K562 (cell line): ENCODE data around the gene BTRC. TPM values are rescaled to one million over a fixed set of nuclear protein-coding genes. Genes with fewer than 3 reads are reported as not detected.
"Not testable (repeated sequence)": the region's sequence is repeated elsewhere in the genome, so short reads cannot be mapped to it uniquely, and the experiment has no call there.

Experiments
- ATAC-seq: fragments of 200-7000 bp; cut with Tn5 transposase; 3 replicates; pipeline ENCODE4 v1.9.1; 2020; ENCODE audit warnings: moderate library complexity
- BruUV-seq: library from RNA; stranded (reverse); fragments of 400-500 nt; replicated peaks from 2 replicates; lab custom pipeline; 2021; lab: Mats Ljungman, UMichigan
- CTCF ChIA-PET: fragments of 300-600 bp; formaldehyde crosslinking; extraction: SDS; loops from one replicate; lab custom pipeline; 2021; ENCODE audit warnings: low intra/inter-chr PET ratio; lab: Yijun Ruan, JAX
- POLR2A ChIA-PET: fragments of 300-600, 350-650 bp; sonication (Branson Sonifier 250); formaldehyde crosslinking; extraction: SDS; loops from one replicate; lab custom pipeline; 2021; ENCODE audit warnings: antibody characterized with exemption, inconsistent platforms; lab: Yijun Ruan, JAX
- DNase-seq, 4 experiments: peaks; one replicate each; pipeline versions ENCODE4 v3.0.0 to v3.0.0-alpha.2; 2011 to 2018; ENCODE audit warnings: low spot score in 3 of 4, mixed read lengths in 3 of 4; ENCODE audit errors: extremely low read depth in 1 of 4
- FAIRE-seq: peaks from 2 replicates; lab custom pipeline; 2011; peaks lifted over from hg19 to GRCh38; lab: Jason Lieb, UNC
- H2AFZ ChIP-seq: 2 replicates; pipeline ENCODE4 v1.6.0; 2011; ENCODE audit warnings: low read depth, low read length, control low read depth, inconsistent platforms
- H3K27ac ChIP-seq: fragments of 200-600 bp; 3 replicates; pipeline ENCODE4 v1.8.0; 2011; ENCODE audit warnings: low read depth, mild to moderate bottlenecking, control low read depth, inconsistent platforms, low read length, moderate library complexity, mixed read lengths; ENCODE audit errors: extremely low read depth
- H3K27me3 ChIP-seq, 2 experiments: fragments of 300-600 bp in 1 of 2; 2 replicates in 1 of 2; 3 replicates in 1 of 2; pipeline versions ENCODE4 v1.6.0 to v1.8.0; 2011; ENCODE audit warnings: inconsistent platforms in 2 of 2, low read length in 2 of 2, mild to moderate bottlenecking in 1 of 2, mixed read lengths in 1 of 2, moderate library complexity in 1 of 2; ENCODE audit not compliant: control insufficient read depth in 2 of 2, insufficient read depth in 2 of 2
- H3K36me3 ChIP-seq: fragments of 300-600 bp; 3 replicates; pipeline ENCODE4 v1.8.0; 2011; ENCODE audit warnings: mild to moderate bottlenecking, low read length, inconsistent platforms; ENCODE audit not compliant: control insufficient read depth, insufficient read depth
- H3K4me1 ChIP-seq, 2 experiments: fragments of 200-600 bp in 1 of 2; replicated peaks in 1 of 2; 2 replicates in 1 of 2; 3 replicates in 1 of 2; pipeline versions ENCODE4 v1.5.1 to v1.8.0; 2011; ENCODE audit warnings: inconsistent platforms in 2 of 2, low read length in 2 of 2, mild to moderate bottlenecking in 1 of 2, mixed read lengths in 1 of 2, moderate library complexity in 1 of 2; ENCODE audit not compliant: control insufficient read depth in 2 of 2, insufficient read depth in 2 of 2
- H3K4me2 ChIP-seq: 2 replicates; pipeline ENCODE4 v1.6.1; 2011; ENCODE audit warnings: low read length, control low read depth, inconsistent platforms, mixed read lengths; ENCODE audit not compliant: insufficient read depth
- H3K4me3 ChIP-seq: fragments of 200-600 bp; sonication (generic), shearing (Covaris generic); 2 replicates; pipeline ENCODE4 v1.5.1; 2016; ENCODE audit warnings: control low read depth, inconsistent platforms
- H3K79me2 ChIP-seq: fragments of 200-600 bp; 3 replicates; pipeline ENCODE4 v1.8.0; 2011; ENCODE audit warnings: low read length, inconsistent platforms; ENCODE audit not compliant: control insufficient read depth, insufficient read depth
- H3K9ac ChIP-seq, 2 experiments: 2 replicates each; pipeline versions ENCODE4 v1.6.0 to v1.6.1; 2011; ENCODE audit warnings: low read depth in 2 of 2, low read length in 2 of 2, control low read depth in 1 of 2, inconsistent platforms in 1 of 2, mild to moderate bottlenecking in 1 of 2, mixed read lengths in 1 of 2; ENCODE audit not compliant: insufficient read depth in 1 of 2
- H3K9me1 ChIP-seq: one replicate; pipeline ENCODE4 v1.6.0; 2011; ENCODE audit warnings: inconsistent platforms, mild to moderate bottlenecking, low read length, moderate library complexity; ENCODE audit not compliant: control insufficient read depth, insufficient read depth
- H3K9me3 ChIP-seq: replicated peaks from 2 replicates; pipeline ENCODE4 v1.5.1; 2011; ENCODE audit warnings: low read depth, low read length, inconsistent platforms; ENCODE audit not compliant: control insufficient read depth, insufficient read depth
- H4K20me1 ChIP-seq: replicated peaks from 2 replicates; pipeline ENCODE4 v1.6.1; 2011; ENCODE audit warnings: low read length, inconsistent platforms, mixed read lengths; ENCODE audit not compliant: control insufficient read depth, insufficient read depth
- ARHGAP35 ChIP-seq: fragments of 450-650 bp; IDR thresholded peaks from 2 replicates; pipeline ENCODE4 v1.6.1; 2018; ENCODE audit not compliant: partially characterized antibody
- CSDE1 ChIP-seq, 2 experiments: fragments of 450-650 bp; IDR thresholded peaks; 2 replicates each; pipeline ENCODE4 v1.6.1; 2016; ENCODE audit warnings: mild to moderate bottlenecking in 1 of 2
- MTA1 ChIP-seq: fragments of 450-650 bp; IDR thresholded peaks from 2 replicates; pipeline ENCODE4 v1.6.1; 2017; ENCODE audit warnings: borderline replicate concordance
- RNF2 ChIP-seq: sonication (generic); IDR thresholded peaks from 2 replicates; pipeline ENCODE4 v1.6.1; 2016
- SMAD3 ChIP-seq: fragments of 450-650 bp; formaldehyde crosslinking; conservative IDR thresholded peaks from 2 replicates; pipeline ENCODE4 v1.4.0; 2020; ENCODE audit warnings: mild to moderate bottlenecking
- TEAD2 ChIP-seq: fragments of 450-650 bp; IDR thresholded peaks from 2 replicates; pipeline ENCODE4 v1.6.1; 2016; ENCODE audit warnings: missing genetic modification characterization, control low read depth, missing compliant biosample characterization
- WGBS: fragments of 100-300 bp; shearing (Covaris generic); methylation state at CpG from one replicate; pipeline ENCODE4 v1.1.6; 2016; ENCODE audit warnings: low coverage, mixed read lengths; ENCODE audit not compliant: insufficient coverage; ENCODE audit errors: missing lambda C conversion rate; 5-methylcytosine and 5-hydroxymethylcytosine counted together
- in situ Hi-C: fragments of 300-500 bp; cut with MboI; formaldehyde crosslinking; loops from 4 replicates; pipeline ENCODE4 v1.15.0; 2018; ENCODE audit warnings: inconsistent platforms, mixed read lengths
- intact Hi-C: fragments of 100-400 bp; cut with micrococcal nuclease; formaldehyde crosslinking; loops from 2 replicates; pipeline ENCODE4 v1.14.2; 2022
- polyA plus RNA-seq, 8 experiments: library from polyadenylated mRNA; depleted of rRNA in 4 of 8; stranded (reverse) in 5 of 8; unstranded in 3 of 8; fragments of >200 nt; fragmentation: Nextera tagmentation in 2 of 8; fragmentation: Illumina TruSeq in 1 of 8; extraction: Ambion mirVana in 2 of 8; extraction: Trizol in 1 of 8; gene quantifications; 2 replicates each; pipeline versions ENCODE4 v1.2.1 to v1.2.3, GENCODE V29; 2011 to 2014; ENCODE audit warnings: inconsistent platforms in 1 of 8, missing spikeins in 1 of 8
- total RNA-seq, 7 experiments: library from RNA; depleted of rRNA in 6 of 7; stranded (reverse); fragments of >200 nt in 6 of 7; fragmentation: Illumina TruSeq in 2 of 7; extraction: Trizol in 2 of 7; gene quantifications; 2 replicates each; pipeline versions ENCODE4 v1.2.1 to v1.2.3, GENCODE V29; 2011 to 2021; ENCODE audit warnings: low replicate concordance in 1 of 7
- TF ChIP-seq, protein P1 (sequence below): sonication (generic); formaldehyde crosslinking; IDR thresholded peaks from 2 replicates; pipeline ENCODE4 v1.8.0; 2022; ENCODE audit warnings: missing genetic modification reagents, mild to moderate bottlenecking, moderate library complexity, borderline replicate concordance
- TF ChIP-seq, protein P2 (sequence below): fragments of 450-650 bp; IDR thresholded peaks from 2 replicates; pipeline ENCODE4 v1.6.1; 2016; ENCODE audit warnings: missing biosample characterization, missing genetic modification characterization

Gene BTRC
- total and polyA plus RNA-seq, 9 of the 15 experiments (the other 6 are each of a cell fraction or from before 2014, with no cell fraction given): 1.6 to 15.4 (median 7.0) TPM

DNA sequence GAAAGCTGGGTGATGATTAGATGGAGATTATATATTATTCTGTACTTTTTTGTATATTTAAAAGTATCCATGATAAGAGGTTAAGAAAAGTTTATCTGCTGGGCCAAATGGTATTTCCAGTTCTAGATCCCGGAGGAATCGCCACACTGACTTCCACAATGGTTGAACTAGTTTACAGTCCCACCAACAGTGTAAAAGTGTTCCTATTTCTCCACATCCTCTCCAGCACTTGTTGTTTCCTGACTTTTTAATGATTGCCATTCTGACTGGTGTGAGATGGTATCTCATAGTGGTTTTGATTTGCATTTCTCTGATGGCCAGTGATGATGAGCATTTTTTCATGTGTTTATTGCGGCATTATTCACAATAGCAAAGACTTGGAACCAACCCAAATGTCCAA is 20.0 kb downstream of the BTRC start:
- DNase-seq, ATAC-seq, H3K4me1 ChIP-seq, H3K4me2 ChIP-seq, H3K4me3 ChIP-seq, POLR2A ChIA-PET, H2AFZ ChIP-seq, H3K9me3 ChIP-seq, BruUV-seq, H3K9ac ChIP-seq, H3K9me1 ChIP-seq, H3K36me3 ChIP-seq, H3K79me2 ChIP-seq, FAIRE-seq, H4K20me1 ChIP-seq, H3K27ac ChIP-seq, CTCF ChIA-PET, H3K27me3 ChIP-seq, in situ Hi-C loops, intact Hi-C loops: not testable (repeated sequence)
- WGBS: 93% methylated on average over 3 of the region's 3 CpGs

DNA sequence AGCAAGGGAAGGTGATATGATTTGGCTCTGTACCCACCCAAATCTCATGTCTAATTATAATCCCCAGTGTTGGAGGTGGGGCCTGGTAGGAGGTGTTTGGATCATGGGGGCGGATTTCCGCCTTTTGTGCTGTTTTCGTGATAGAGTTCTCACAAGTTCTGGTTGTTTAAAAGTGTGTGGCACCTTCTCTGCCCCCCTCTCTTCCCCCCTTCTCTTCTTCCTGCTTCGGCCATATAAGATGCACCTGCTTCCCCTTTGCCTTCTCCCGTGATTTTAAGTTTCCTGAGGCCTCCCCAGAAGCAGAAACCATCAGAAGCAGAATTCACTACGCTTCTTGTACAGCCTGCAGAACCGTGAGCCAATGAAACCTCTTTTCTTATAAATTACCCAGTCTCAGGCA is 21.1 kb downstream of the BTRC start:
- ChIA-PET CTCF (no interaction called here), POLR2A (no interaction called here)
- Histone ChIP-seq H3K9me1 (no peaks in the 10 kb centered on the region), H3K27ac (no peak overlapping the region), H4K20me1 (no peaks in the 10 kb centered on the region), H3K9ac (no peak overlapping the region), H3K27me3 (no peaks in the 10 kb centered on the region), H3K36me3 (no peaks in the 10 kb centered on the region), H3K79me2 (no peaks in the 10 kb centered on the region), H3K4me2 (no peak overlapping the region), H2AFZ (no peak overlapping the region), H3K4me3 (no peak overlapping the region), H3K9me3 (no peaks in the 10 kb centered on the region), H3K4me1 (no peaks in the 10 kb centered on the region)
- 66% methylated on average over 5 of the region's 7 CpGs for WGBS
- FAIRE-seq (no peak), ATAC-seq (no peak), DNase-seq (no peak)
- in situ Hi-C loops (no loop called here), intact Hi-C loops (no loop called here)
- BruUV-seq: no TSS peak
- TF ChIP-seq, protein P1, sequence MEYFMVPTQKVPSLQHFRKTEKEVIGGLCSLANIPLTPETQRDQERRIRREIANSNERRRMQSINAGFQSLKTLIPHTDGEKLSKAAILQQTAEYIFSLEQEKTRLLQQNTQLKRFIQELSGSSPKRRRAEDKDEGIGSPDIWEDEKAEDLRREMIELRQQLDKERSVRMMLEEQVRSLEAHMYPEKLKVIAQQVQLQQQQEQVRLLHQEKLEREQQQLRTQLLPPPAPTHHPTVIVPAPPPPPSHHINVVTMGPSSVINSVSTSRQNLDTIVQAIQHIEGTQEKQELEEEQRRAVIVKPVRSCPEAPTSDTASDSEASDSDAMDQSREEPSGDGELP (CRISPR knock-in tag): no peak
- TF ChIP-seq MTA1 (no peak), SMAD3 (CRISPR knock-in tag) (no peak), TEAD2 (no peak), CSDE1 (IDR thresholded peaks at IDR 0.05) (no peak), RNF2 (no peak), ARHGAP35 (no peak)
- TF ChIP-seq, protein P2, sequence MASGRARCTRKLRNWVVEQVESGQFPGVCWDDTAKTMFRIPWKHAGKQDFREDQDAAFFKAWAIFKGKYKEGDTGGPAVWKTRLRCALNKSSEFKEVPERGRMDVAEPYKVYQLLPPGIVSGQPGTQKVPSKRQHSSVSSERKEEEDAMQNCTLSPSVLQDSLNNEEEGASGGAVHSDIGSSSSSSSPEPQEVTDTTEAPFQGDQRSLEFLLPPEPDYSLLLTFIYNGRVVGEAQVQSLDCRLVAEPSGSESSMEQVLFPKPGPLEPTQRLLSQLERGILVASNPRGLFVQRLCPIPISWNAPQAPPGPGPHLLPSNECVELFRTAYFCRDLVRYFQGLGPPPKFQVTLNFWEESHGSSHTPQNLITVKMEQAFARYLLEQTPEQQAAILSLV (tag): no peak
